ENCODE data around the gene MON2.

- TF ChIP-seq CTCF (IDR thresholded peaks at IDR 0.05) = no peak
- TF ChIP-seq POLR2A (IDR thresholded peaks at IDR 0.05) = no peak
Measured at GRCh38 chr12:62635649-62636048, 169.0 kb downstream of the MON2 start.

All from body of pancreas (tissue), 4 donors.